Amniotic stem cell (primary cell): ENCODE measurements around the gene CMTM3.

ENCODE experiments used
- DNase-seq: peaks from one replicate; lab custom pipeline; 2025; lab: John Stamatoyannopoulos, UW

CMTM3 gene

GRCh38 chr16:66662445-66663194 lies 58.1 kb downstream of the CMTM3 start:
- DNase-seq: no peak
